ENCODE results near the gene PDLIM7.
"Not testable (repeated sequence)": the region's sequence is repeated elsewhere in the genome, so short reads cannot be mapped to it uniquely, and the experiment has no call there.

Gene PDLIM7, protein sequence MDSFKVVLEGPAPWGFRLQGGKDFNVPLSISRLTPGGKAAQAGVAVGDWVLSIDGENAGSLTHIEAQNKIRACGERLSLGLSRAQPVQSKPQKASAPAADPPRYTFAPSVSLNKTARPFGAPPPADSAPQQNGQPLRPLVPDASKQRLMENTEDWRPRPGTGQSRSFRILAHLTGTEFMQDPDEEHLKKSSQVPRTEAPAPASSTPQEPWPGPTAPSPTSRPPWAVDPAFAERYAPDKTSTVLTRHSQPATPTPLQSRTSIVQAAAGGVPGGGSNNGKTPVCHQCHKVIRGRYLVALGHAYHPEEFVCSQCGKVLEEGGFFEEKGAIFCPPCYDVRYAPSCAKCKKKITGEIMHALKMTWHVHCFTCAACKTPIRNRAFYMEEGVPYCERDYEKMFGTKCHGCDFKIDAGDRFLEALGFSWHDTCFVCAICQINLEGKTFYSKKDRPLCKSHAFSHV

GRCh38 chr5:177497292-177498012 lies at the start of gene PDLIM7:
PDLIM7 (minus strand) TSS chr5:177497604; CDS start chr5:177496512, 1,092 bp downstream.
- DNase-seq, result peak; percentile 95

DNA sequence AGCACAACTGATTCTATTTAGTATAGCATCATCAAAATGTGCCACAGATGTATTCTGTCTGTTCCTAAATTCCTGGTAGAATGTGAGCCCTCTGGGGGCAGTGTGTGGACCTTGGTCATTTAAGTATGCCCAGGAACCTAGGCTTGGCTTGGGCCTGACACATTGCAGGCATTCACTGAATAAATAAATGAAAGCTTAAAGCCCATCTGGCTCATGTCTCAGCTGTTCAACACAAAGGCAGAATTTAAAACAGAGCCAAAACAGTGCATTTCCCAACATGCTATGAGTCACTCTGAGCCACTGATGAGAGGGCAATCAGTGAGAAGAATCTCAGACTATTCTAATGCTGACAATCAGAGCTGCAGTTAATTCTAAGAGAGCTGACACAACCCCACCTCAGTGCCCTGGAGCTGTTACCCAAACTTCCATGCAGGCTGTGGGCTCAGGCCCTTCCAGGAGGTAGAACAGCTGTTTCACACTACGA lies 48.9 kb upstream of the PDLIM7 start:
- no peak for DNase-seq

DNA sequence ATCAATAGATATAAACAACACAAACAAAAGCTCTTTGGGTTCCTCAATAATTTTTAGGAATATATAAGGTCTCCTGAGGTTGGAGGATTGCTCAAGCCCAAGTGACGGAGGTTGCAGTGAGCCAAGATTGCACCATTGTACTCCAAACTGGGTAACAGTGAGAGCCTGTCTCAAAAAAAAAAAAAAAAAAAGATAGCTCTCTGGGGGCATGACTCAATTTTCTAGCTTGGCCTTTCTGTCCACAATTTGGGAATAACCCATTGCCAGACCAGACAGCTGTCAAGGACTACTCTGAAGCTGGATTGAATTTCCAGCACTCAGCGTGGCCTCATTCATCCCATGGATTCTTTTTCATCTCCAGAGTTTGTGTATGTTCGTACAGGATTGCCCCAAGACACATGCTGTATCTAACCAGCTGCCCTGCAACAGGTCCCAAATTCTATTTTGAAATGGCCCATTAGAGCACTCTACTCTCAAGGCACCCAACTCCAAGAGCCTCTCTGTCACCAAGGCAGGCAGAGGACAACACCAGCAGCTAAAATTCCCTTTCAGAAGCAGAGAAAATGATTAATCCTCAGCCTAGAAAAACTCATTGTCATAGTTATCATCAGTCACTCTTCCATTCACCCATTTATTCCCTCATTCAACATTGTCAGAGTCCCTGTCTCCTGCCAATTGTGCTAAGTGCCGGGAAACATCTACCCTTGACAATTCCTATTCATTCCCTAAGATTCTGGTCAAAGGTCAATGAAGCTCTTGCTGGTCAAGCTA lies 48.3 kb upstream of the PDLIM7 start:
- DNase-seq, result no peak

- no peak for DNase-seq
These were observed 45.5 kb upstream of the PDLIM7 start for GRCh38 chr5:177542816-177543465.

DNA sequence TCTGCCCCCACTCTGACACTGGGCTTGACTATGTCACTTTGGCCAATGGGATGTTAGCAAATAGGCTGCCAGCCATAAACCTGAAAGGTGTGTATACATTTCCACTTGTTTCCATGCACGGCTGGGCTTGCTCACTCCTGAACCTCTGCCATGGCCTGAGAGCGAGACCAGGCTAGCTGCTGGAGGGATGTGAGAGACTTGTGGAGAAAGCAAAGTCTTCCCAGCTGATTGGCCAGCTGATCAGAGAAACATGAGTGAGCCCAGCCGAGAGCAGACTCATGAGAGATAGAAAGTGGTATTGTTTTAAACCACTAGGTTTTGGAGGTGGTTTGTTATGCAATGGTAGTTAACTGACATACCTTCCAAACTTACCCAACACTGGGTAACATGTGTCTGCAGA lies 43.0 kb upstream of the PDLIM7 start:
- no peak for DNase-seq

GRCh38 chr5:177539411-177539810 lies 42.0 kb upstream of the PDLIM7 start:
- no peak for DNase-seq

GRCh38 chr5:177538876-177539275 lies 41.5 kb upstream of the PDLIM7 start:
- no peak for DNase-seq

GRCh38 chr5:177537389-177538361 lies 40.3 kb upstream of the PDLIM7 start:
- DNase-seq, result no peak

- no peak for DNase-seq
These were observed 39.0 kb upstream of the PDLIM7 start for GRCh38 chr5:177536386-177536785.

DNA sequence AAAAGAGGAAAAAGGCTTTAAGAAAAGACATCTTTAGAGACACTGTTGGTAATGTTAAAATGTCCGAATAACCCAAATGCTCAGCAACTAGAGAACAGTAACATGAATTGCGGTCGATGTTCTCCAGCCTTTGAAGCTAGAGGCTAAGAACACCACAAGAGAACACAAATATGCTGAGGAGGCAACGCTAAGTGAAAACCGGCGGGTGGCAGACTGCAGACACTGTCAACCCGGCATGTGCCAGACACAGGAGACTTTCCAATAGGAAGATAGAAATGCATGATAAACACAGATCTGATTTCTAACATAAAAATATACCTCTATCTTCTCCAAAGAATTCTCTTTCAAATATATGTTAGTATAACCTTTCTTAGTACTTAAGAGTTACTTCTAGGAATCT lies 37.7 kb upstream of the PDLIM7 start:
- DNase-seq, result no peak

DNA sequence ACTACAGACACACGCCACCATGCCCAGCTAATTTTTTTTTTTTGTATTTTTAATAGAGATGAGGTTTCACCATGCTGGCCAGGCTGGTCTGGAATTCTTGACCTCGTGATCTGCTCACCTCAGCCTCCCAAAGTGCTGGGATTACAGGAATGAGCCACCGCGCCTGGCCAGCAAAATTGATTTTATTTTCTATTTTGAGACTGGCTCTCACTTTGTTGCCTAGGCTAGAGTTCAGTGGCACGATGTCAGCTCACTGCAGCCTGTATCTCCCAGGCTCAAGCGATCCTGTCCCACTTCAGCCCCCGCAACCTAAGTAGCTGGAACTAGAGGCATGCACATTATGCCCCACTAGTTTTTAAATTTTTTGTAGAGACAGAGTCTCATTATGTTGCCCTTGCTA lies 37.0 kb upstream of the PDLIM7 start:
- DNase-seq, result not testable (repeated sequence)

DNA sequence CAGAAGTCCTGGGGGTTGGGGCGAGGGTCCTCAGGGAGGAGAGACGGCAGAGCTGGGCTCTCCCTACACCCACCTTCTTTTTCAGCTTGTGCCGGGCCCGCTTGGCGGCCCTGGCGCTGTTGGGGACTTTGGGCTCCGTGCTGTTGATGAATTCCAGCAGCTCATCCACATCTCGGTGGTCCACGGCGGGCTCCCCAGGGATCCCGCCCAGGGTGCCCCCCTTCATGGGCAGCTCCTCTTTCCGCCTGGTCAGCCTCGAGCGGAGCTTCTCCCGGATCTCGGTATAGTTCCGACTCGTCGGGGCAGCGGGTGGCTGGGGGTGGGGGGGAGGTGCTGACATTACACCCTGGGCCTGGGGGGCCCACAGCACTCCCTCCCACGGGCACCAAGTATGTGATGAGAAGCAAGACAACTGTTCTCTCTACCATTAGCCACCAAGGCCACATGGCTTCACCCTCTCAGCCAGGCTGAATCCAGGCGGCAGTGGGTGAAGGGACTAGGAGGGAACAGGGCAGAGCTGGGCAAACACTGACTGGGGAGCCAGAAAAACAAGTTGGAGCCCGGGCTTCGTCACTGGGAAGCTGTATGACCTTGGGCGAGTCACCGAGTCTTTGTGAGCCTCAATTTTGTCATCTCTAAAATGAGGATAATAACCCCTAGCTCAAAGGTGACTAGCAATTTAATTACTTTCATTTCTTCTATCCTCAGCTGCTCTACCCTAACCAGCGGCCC lies 34.0 kb upstream of the PDLIM7 start:
- no peak for DNase-seq

GRCh38 chr5:177530638-177531037 lies 33.2 kb upstream of the PDLIM7 start:
- no peak for DNase-seq

DNA sequence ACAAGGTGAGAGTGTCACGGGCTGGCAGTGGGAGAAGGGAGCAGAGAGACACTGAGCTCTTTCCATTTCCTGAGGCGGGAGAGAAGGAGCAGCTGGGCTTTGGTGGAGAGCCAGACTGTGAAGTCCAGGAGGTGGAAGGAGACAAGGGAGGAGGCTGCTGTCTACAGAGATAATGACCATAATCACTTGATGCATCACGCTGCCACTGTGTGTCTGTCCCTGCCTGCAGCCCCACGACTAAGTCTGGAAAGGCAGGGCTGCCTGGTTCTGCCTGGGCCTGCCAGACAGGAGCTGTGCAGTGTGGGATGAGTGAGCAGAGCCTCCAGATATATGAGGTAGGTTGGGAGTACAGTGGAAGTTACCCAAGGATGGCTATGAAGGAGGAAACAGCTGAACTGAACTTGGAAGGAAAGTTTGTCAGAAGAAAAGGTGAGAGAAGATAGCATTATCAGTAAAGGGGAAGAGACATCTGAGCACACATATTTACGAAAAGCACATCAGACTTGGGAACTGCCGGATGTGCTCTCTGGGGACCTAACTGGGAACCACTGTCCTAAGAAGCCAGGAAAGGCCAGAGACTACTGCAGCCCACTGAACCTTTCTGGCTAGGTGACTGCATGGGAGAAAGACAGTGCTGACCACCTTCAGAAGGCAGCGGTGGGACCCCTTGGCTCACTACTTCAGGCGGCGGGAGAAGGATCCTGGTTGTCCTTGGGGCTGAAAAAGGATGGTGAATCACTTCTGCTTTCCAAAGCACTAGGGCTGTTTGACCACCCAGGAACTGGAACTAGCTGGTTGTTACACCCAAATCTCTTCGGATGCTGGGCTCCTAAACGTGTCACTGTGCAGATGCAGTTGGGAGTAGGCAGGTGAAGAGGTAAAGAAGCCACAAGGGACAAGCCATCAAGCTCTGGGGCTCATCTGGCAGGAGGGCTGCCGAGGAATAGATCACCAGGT lies 32.1 kb upstream of the PDLIM7 start:
- DNase-seq, result no peak

- no peak for DNase-seq
These were observed 31.2 kb upstream of the PDLIM7 start for GRCh38 chr5:177528631-177529030.

DNA sequence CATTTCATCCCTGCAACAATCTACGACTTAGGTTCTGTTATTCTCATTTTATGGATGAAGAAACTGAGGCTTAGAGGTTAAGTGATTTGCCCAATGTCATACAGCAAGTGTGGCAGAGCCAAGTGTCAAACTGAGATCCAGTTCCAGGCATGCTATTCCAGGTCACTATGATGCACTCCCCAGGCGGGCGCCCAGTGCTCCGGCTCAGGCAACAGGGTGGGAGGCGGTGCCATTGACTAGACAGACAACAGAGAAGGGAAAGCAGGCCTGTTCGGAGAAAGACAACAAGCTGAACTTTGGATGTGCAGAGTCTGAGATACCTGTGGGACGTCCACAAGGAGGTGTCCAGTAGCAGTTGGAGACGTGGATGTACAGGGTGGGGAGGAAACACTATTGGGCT lies 30.2 kb upstream of the PDLIM7 start:
- DNase-seq, result no peak

DNA sequence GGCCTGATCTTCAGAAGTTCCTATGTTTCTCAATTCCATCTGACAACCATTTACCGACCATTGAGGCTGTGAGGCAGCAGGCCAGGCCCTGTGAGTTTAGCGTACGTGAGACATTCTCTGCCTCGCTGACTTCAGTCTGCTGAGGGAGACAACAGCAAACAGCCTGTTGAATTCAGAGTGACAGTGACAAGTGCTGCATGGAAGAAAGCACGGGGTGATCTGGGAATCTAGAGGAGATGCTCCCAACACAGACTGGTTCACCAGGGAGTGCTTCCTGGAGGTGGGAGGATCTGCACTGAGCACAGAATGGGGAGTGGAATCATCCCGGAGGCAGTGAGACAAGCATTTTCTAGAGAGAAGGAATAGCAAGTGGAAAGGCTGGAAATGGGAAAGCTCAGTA lies 29.4 kb upstream of the PDLIM7 start:
- DNase-seq, result no peak

DNA sequence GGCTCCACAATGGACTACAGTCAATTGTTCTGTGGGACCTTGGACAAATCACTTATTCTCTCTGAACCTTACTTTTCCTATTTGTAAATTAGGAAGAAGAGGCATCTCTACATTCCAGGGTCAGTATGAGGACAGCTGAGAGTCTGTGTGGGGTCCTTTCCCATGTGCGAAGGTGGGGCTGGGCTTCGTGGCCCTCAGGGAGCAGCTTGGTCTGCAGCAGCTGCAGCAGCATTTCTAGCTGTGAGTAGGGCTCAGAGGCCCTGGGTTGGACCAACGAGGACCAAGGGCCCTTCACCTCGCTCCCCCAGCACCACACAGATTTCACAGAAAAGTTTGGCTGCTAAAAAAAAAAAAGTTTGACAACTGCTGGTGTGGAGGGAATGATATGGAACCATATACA lies 28.8 kb upstream of the PDLIM7 start:
- no peak for DNase-seq

- DNase-seq, result no peak
These were observed 27.7 kb upstream of the PDLIM7 start for GRCh38 chr5:177524941-177525655.
